K562 (cell line): Measurements from ENCODE around the gene SH3YL1. TPM values are rescaled to one million over a fixed set of nuclear protein-coding genes. Genes with fewer than 3 reads are reported as not detected.

Experiments used
- ETV6 ChIP-seq, 3 experiments: fragments of 150-350 bp in 1 of 3; sonication (generic) in 1 of 3; formaldehyde crosslinking in 1 of 3; IDR thresholded peaks; 2 replicates each; pipeline versions ENCODE4 v1.6.1 to v1.8.0; 2014 to 2022; ENCODE audit warnings: borderline replicate concordance in 2 of 3, low read depth in 2 of 3, antibody characterized with exemption in 1 of 3, low read length in 1 of 3, mild to moderate bottlenecking in 1 of 3, missing genetic modification reagents in 1 of 3
- KLF10 ChIP-seq: fragments of 250-450 bp; sonication (Bioruptor Pico); IDR thresholded peaks from 2 replicates; pipeline ENCODE4 v1.6.1; 2021; ENCODE audit warnings: matching md5 sums
- SIN3B ChIP-seq: fragments of 450-650 bp; IDR thresholded peaks from 2 replicates; pipeline ENCODE4 v1.6.1; 2017; ENCODE audit warnings: low read depth, mild to moderate bottlenecking, moderate library complexity
- ZNF407 ChIP-seq: fragments of 450-650 bp; IDR thresholded peaks from 2 replicates; pipeline ENCODE4 v1.6.1; 2016; ENCODE audit warnings: low read depth
- ZNF518B ChIP-seq: fragments of 250-450 bp; sonication (Bioruptor Pico); IDR thresholded peaks from 2 replicates; pipeline ENCODE4 v1.5.0; 2021; ENCODE audit warnings: mild to moderate bottlenecking, moderate library complexity
- polyA plus RNA-seq, 8 experiments: library from polyadenylated mRNA; depleted of rRNA in 4 of 8; stranded (reverse) in 5 of 8; unstranded in 3 of 8; fragments of >200 nt; fragmentation: Nextera tagmentation in 2 of 8; fragmentation: Illumina TruSeq in 1 of 8; extraction: Ambion mirVana in 2 of 8; extraction: Trizol in 1 of 8; gene quantifications; 2 replicates each; pipeline versions ENCODE4 v1.2.1 to v1.2.3, GENCODE V29; 2011 to 2014; ENCODE audit warnings: inconsistent platforms in 1 of 8, missing spikeins in 1 of 8
- total RNA-seq, 7 experiments: library from RNA; depleted of rRNA in 6 of 7; stranded (reverse); fragments of >200 nt in 6 of 7; fragmentation: Illumina TruSeq in 2 of 7; extraction: Trizol in 2 of 7; gene quantifications; 2 replicates each; pipeline versions ENCODE4 v1.2.1 to v1.2.3, GENCODE V29; 2011 to 2021; ENCODE audit warnings: low replicate concordance in 1 of 7
- TF ChIP-seq, protein P1 (sequence below): sonication (generic); formaldehyde crosslinking; IDR thresholded peaks from 2 replicates; pipeline ENCODE4 v1.8.0; 2022; ENCODE audit warnings: missing genetic modification reagents, mild to moderate bottlenecking, borderline replicate concordance

SH3YL1 gene
- total and polyA plus RNA-seq, 9 of the 15 experiments (the other 6 are each of a cell fraction or from before 2014, with no cell fraction given), result 3.9 to 7.8 (median 5.3) TPM

DNA sequence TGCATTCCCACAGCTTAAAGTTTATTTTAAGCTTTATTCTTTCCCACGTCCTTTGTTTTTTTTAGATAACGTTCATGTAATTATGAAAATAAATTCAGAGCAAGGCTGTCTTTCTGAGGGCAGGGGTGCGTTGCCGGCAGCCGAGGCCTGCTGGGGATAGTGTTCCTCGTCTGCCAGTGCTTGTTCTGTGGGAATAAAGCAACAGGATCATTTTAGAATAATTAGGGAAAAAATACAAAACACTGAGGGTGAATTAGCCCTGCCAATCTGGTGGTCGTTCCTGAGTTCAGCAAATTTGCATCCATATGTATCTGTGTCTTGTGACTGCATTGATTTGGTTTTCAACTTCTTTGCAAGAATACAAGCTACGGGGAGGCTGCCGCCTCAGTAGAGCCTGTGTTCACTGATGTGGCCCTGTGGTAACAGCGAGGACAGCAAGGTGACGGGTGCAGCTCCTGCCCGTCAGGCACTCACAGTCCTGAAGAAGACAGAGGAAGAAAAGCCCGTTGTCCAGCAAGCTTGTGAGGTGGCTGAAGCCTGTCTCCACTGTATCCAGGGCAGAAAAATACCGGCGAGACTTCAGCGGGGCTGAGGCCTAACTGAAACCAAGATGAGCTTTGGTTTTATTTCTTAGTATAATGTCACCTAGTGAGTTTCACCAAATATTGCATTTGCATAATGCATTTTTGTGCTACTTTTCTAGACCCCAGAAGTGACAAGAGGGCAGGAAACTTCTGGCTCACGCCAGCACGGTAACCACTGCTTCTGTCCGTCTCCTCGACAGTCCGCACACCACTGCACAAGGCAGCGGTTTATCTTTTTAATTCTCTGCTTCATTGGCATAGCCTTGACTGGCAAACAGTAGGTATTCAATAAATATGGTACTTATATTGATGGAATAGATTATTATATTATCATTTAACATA, 64.5 kb downstream of the SH3YL1 start (continued):
- TF ChIP-seq, protein P1, sequence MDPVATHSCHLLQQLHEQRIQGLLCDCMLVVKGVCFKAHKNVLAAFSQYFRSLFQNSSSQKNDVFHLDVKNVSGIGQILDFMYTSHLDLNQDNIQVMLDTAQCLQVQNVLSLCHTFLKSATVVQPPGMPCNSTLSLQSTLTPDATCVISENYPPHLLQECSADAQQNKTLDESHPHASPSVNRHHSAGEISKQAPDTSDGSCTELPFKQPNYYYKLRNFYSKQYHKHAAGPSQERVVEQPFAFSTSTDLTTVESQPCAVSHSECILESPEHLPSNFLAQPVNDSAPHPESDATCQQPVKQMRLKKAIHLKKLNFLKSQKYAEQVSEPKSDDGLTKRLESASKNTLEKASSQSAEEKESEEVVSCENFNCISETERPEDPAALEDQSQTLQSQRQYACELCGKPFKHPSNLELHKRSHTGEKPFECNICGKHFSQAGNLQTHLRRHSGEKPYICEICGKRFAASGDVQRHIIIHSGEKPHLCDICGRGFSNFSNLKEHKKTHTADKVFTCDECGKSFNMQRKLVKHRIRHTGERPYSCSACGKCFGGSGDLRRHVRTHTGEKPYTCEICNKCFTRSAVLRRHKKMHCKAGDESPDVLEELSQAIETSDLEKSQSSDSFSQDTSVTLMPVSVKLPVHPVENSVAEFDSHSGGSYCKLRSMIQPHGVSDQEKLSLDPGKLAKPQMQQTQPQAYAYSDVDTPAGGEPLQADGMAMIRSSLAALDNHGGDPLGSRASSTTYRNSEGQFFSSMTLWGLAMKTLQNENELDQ (CRISPR knock-in tag), result no peak
- no peak for TF ChIP-seq ETV6 (IDR thresholded peaks at IDR 0.05; ENCODE audit: borderline replicate concordance in 1 of 2, low read depth in 2 of 2, low read length in 1 of 2)
- no peak for TF ChIP-seq ETV6 (CRISPR knock-in tag; IDR thresholded peaks at IDR 0.05; ENCODE audit: borderline replicate concordance)
- no peak for TF ChIP-seq SIN3B
- TF ChIP-seq KLF10 (CRISPR knock-in tag), result no peak
- no peak for TF ChIP-seq ZNF407
- no peak for TF ChIP-seq ZNF518B (CRISPR knock-in tag)
